Caco-2 (cell line): ENCODE results near the gene OR51E2. TPM values are rescaled to one million over a fixed set of nuclear protein-coding genes. Genes with fewer than 3 reads are reported as not detected.

Experiments used
- BruUV-seq: library from RNA; stranded (reverse); fragments of 400-500 nt; replicated peaks from 2 replicates; lab custom pipeline; 2021; lab: Mats Ljungman, UMichigan
- CTCF ChIA-PET: fragments of 300-600 bp; sonication (Branson Sonifier 250); formaldehyde crosslinking; loops from one replicate; lab custom pipeline; 2022; ENCODE audit warnings: antibody characterized with exemption; lab: Charles Lee
- POLR2A ChIA-PET: fragments of 300-600 bp; sonication (Branson Sonifier 250); formaldehyde crosslinking; loops from one replicate; lab custom pipeline; 2022; ENCODE audit warnings: antibody characterized with exemption; lab: Charles Lee
- DNase-seq, 2 experiments: peaks; one replicate each; pipeline versions ENCODE4 v3.0.0 to v3.0.0-alpha.2; 2020 to 2022
- H3K27me3 ChIP-seq: replicated peaks from 2 replicates; pipeline ENCODE4 v1.6.0; 2011; ENCODE audit warnings: low read length; ENCODE audit not compliant: control insufficient read depth, insufficient read depth
- H3K36me3 ChIP-seq: 2 replicates; pipeline ENCODE4 v1.5.1; 2011; ENCODE audit warnings: low read length; ENCODE audit not compliant: control insufficient read depth, insufficient read depth
- H3K4me1 ChIP-seq: fragments of 250-450 bp; sonication (Bioruptor Pico); 2 replicates; pipeline ENCODE4 v1.5.1; 2020; ENCODE audit warnings: mild to moderate bottlenecking
- H3K4me3 ChIP-seq: 2 replicates; pipeline ENCODE4 v1.5.1; 2011; ENCODE audit warnings: low read depth, mild to moderate bottlenecking, control low read depth, low read length
- H3K9me3 ChIP-seq: fragments of 250-450 bp; sonication (Bioruptor Pico); 2 replicates; pipeline ENCODE4 v1.5.1; 2020; ENCODE audit warnings: mild to moderate bottlenecking, moderate library complexity
- H3K27ac Mint-ChIP-seq: one replicate; pipeline ENCODE4 v1.8.0; 2022; ENCODE audit warnings: mixed read lengths; ENCODE audit not compliant: unreplicated experiment
- H3K27me3 Mint-ChIP-seq: one replicate; pipeline ENCODE4 v1.8.0; 2022; ENCODE audit warnings: mixed read lengths; ENCODE audit not compliant: insufficient read depth, unreplicated experiment
- H3K36me3 Mint-ChIP-seq: one replicate; pipeline ENCODE4 v1.8.0; 2022; ENCODE audit warnings: mild to moderate bottlenecking, mixed read lengths; ENCODE audit not compliant: insufficient read depth, unreplicated experiment
- H3K4me1 Mint-ChIP-seq: one replicate; pipeline ENCODE4 v1.8.0; 2022; ENCODE audit warnings: low read depth, mixed read lengths; ENCODE audit not compliant: unreplicated experiment
- H3K4me3 Mint-ChIP-seq: one replicate; pipeline ENCODE4 v1.8.0; 2022; ENCODE audit warnings: mild to moderate bottlenecking, moderate library complexity, mixed read lengths; ENCODE audit not compliant: unreplicated experiment
- H3K9me3 Mint-ChIP-seq: one replicate; pipeline ENCODE4 v1.8.0; 2022; ENCODE audit warnings: mixed read lengths; ENCODE audit not compliant: unreplicated experiment
- intact Hi-C: fragments of 100-400 bp; cut with micrococcal nuclease; formaldehyde crosslinking; loops from one replicate; pipeline ENCODE4 v1.10.0; 2022; ENCODE audit not compliant: unreplicated experiment
- total RNA-seq: library from RNA; stranded (reverse); gene quantifications from 2 replicates; pipeline ENCODE4 v1.2.3, GENCODE V29; 2022
- TF ChIP-seq, protein P1 (sequence below), 2 experiments: fragments of 200-600 bp in 1 of 2; IDR thresholded peaks; 1 replicate in 1 of 2; 2 replicates in 1 of 2; pipeline versions ENCODE4 v1.5.1 to v1.8.0; 2011 to 2022; ENCODE audit warnings: antibody characterized with exemption in 1 of 2, control low read depth in 1 of 2, inconsistent platforms in 1 of 2, low read depth in 1 of 2, low read length in 1 of 2, mild to moderate bottlenecking in 1 of 2, moderate library complexity in 1 of 2; ENCODE audit not compliant: insufficient read depth in 1 of 2, severe bottlenecking in 1 of 2, unreplicated experiment in 1 of 2

Gene OR51E2
- total RNA-seq, 1 experiment from 2014 or later = not detected

DNA sequence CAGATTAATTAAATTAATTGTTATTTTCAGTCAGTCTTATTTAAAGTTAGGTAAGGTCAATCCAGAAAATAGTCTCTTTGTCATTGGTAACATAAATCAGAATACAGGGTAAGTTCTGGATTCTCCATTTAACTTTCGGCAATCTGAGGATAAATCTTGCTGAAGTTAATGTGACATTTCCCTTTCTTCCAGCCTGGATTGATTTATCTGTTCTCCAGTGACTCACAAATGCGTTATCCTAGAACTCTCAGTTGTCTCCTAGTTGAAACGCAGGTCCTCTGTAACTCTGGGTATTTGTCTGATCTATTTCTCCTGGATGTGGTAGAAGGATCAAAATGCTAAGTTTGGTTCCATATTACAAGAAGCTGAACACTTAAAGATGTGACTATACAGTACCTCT is 32.9 kb downstream of the OR51E2 start:
- no peak overlapping the region for H3K27ac Mint-ChIP-seq
- H3K27me3 Mint-ChIP-seq = peaks cover 21% of the 10 kb centered on the region
- TF ChIP-seq, protein P1, sequence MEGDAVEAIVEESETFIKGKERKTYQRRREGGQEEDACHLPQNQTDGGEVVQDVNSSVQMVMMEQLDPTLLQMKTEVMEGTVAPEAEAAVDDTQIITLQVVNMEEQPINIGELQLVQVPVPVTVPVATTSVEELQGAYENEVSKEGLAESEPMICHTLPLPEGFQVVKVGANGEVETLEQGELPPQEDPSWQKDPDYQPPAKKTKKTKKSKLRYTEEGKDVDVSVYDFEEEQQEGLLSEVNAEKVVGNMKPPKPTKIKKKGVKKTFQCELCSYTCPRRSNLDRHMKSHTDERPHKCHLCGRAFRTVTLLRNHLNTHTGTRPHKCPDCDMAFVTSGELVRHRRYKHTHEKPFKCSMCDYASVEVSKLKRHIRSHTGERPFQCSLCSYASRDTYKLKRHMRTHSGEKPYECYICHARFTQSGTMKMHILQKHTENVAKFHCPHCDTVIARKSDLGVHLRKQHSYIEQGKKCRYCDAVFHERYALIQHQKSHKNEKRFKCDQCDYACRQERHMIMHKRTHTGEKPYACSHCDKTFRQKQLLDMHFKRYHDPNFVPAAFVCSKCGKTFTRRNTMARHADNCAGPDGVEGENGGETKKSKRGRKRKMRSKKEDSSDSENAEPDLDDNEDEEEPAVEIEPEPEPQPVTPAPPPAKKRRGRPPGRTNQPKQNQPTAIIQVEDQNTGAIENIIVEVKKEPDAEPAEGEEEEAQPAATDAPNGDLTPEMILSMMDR (IDR thresholded peaks at IDR 0.05; ENCODE audit: insufficient read depth in 1 of 2, low read depth in 1 of 2, low read length in 1 of 2, severe bottlenecking in 1 of 2, unreplicated experiment in 1 of 2) = no peak
- no peaks in the 10 kb centered on the region for H3K27me3 ChIP-seq
- no peaks in the 10 kb centered on the region for H3K9me3 ChIP-seq
- no peak overlapping the region for H3K4me3 ChIP-seq
- no TSS peak for BruUV-seq
- ChIA-PET CTCF (no interaction called here), POLR2A (no interaction called here)
- H3K4me3 Mint-ChIP-seq = no peak overlapping the region
- no peaks in the 10 kb centered on the region for H3K4me1 Mint-ChIP-seq
- H3K4me1 ChIP-seq = no peaks in the 10 kb centered on the region
- DNase-seq = no peak
- H3K36me3 ChIP-seq = no peaks in the 10 kb centered on the region
- intact Hi-C loops = no loop called here
- H3K36me3 Mint-ChIP-seq = no peaks in the 10 kb centered on the region
- H3K9me3 Mint-ChIP-seq = no peaks in the 10 kb centered on the region

DNA sequence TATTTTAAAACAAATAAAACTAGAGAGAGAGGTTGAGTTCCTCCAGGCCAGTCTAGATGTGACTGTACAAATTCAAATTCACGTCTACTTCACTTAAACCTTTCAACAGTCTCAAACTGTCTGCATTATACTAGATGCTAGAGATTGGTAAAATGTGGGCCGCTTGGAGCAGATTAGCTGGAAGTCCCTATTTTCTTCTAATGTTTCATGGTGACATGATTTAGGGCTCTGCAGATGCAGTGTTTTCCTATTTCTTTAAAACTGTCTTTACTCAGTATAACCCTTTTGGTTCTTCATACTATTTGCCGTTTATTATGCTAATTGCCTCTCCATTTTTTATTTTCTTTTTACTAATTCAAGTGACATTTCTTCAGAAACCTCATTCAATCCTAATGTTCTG is 33.5 kb downstream of the OR51E2 start:
- TF ChIP-seq, protein P1 (IDR thresholded peaks at IDR 0.05; ENCODE audit: insufficient read depth in 1 of 2, low read depth in 1 of 2, low read length in 1 of 2, severe bottlenecking in 1 of 2, unreplicated experiment in 1 of 2) = no peak
- Mint-ChIP-seq H3K9me3 (no peaks in the 10 kb centered on the region), H3K27ac (no peak overlapping the region), H3K4me3 (no peak overlapping the region), H3K27me3 (peaks cover 21% of the 10 kb centered on the region), H3K36me3 (no peaks in the 10 kb centered on the region), H3K4me1 (no peaks in the 10 kb centered on the region)
- no peak for DNase-seq
- Histone ChIP-seq H3K36me3 (no peaks in the 10 kb centered on the region), H3K4me1 (peaks cover 2% of the 10 kb centered on the region; the same call in 1 of the 2 replicates), H3K9me3 (no peaks in the 10 kb centered on the region), H3K4me3 (no peak overlapping the region), H3K27me3 (no peaks in the 10 kb centered on the region)
- intact Hi-C loops = no loop called here
- ChIA-PET POLR2A (no interaction called here), CTCF (no interaction called here)
- BruUV-seq = no TSS peak

DNA sequence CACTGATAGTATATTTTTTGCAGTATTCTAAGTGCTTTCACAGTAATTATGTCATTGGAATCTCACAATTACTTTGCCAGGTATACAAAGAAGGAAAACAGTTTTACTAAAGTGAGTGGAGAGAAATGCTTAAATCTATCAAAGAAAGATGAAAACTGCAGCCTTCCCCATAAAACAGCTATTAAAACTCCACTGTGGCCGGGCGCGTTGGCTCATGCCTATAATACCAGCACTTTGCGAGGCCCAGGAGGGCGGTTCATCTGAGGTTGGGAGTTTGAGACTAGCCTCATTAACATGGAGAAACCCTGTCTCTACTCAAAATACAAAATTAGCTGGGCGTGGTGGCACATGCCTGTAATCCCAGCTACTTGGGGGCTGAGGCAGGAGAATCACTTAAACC is 34.8 kb downstream of the OR51E2 start:
- no peaks in the 10 kb centered on the region for H3K27me3 ChIP-seq
- POLR2A ChIA-PET = no interaction called here
- no peaks in the 10 kb centered on the region for H3K4me1 Mint-ChIP-seq

More for the DNA sequence above, 34.8 kb downstream of the OR51E2 start:
- TF ChIP-seq, protein P1 (IDR thresholded peaks at IDR 0.05; ENCODE audit: insufficient read depth in 1 of 2, low read depth in 1 of 2, low read length in 1 of 2, severe bottlenecking in 1 of 2, unreplicated experiment in 1 of 2) = no peak
- no peak for DNase-seq
- H3K27ac Mint-ChIP-seq = no peak overlapping the region
- no TSS peak for BruUV-seq
- H3K9me3 Mint-ChIP-seq = no peaks in the 10 kb centered on the region
- Histone ChIP-seq H3K36me3 (no peaks in the 10 kb centered on the region), H3K4me3 (no peak overlapping the region), H3K4me1 (peaks cover 5% of the 10 kb centered on the region; the same call in 1 of the 2 replicates), H3K9me3 (no peaks in the 10 kb centered on the region)
- H3K36me3 Mint-ChIP-seq = no peaks in the 10 kb centered on the region
- no peak overlapping the region for H3K4me3 Mint-ChIP-seq
- CTCF ChIA-PET = no interaction called here
- peaks cover 21% of the 10 kb centered on the region for H3K27me3 Mint-ChIP-seq
- intact Hi-C loops = no loop called here
